ENCODE measurements around the gene DAD1. TPM values are rescaled to one million over a fixed set of nuclear protein-coding genes. Genes with fewer than 3 reads are reported as not detected.
"Not testable (repeated sequence)": the region's sequence is repeated elsewhere in the genome, so short reads cannot be mapped to it uniquely, and the experiment has no call there.

DAD1 gene
- 255 and 266 TPM in 2 replicates for total RNA-seq

GRCh38 chr14:22589096-22589839, at the start of gene DAD1:
TSS of gene DAD1 (minus strand) at chr14:22589224. CDS start at chr14:22589157, 67 bp downstream.
- H3K27me3 Mint-ChIP-seq = peaks cover 10% of the 10 kb centered on the region
- peak within 1 kb of the TSS; percentile 99 for H3K27ac Mint-ChIP-seq
- peaks cover 49% of the 10 kb centered on the region for H3K4me1 Mint-ChIP-seq
- H3K36me3 Mint-ChIP-seq (ENCODE audit: low read depth) = peaks cover 29% of the 10 kb centered on the region
- intact Hi-C loops (cut with micrococcal nuclease) = loop anchor here (1.0 to 5.0 kb wide), 10 partner anchors 9 to 418 kb away; partner anchors contain the start of genes ABHD4, LRP10, PRMT5 and RBM23
- no peaks in the 10 kb centered on the region for H3K9me3 Mint-ChIP-seq
- peak within 1 kb of the TSS; percentile 87 for H3K4me3 Mint-ChIP-seq
- DNase-seq = peak; percentile 100

- intact Hi-C loops (cut with micrococcal nuclease); H3K27ac Mint-ChIP-seq; H3K27me3 Mint-ChIP-seq; H3K4me1 Mint-ChIP-seq; H3K9me3 Mint-ChIP-seq; H3K36me3 Mint-ChIP-seq (ENCODE audit: low read depth); H3K4me3 Mint-ChIP-seq; DNase-seq: not testable (repeated sequence)
Measured at GRCh38 chr14:22635980-22636379, 47.0 kb upstream of the DAD1 start.

- intact Hi-C loops (cut with micrococcal nuclease) = no loop called here
- no peak overlapping the region for H3K4me3 Mint-ChIP-seq
- H3K27me3 Mint-ChIP-seq = peaks cover 4% of the 10 kb centered on the region
- peaks cover 3% of the 10 kb centered on the region for H3K36me3 Mint-ChIP-seq (ENCODE audit: low read depth)
- DNase-seq = no peak
- no peak overlapping the region for H3K27ac Mint-ChIP-seq
- no peaks in the 10 kb centered on the region for H3K4me1 Mint-ChIP-seq
- H3K9me3 Mint-ChIP-seq = peaks cover 6% of the 10 kb centered on the region
Measured at GRCh38 chr14:22634233-22634900, 45.3 kb upstream of the DAD1 start.

- intact Hi-C loops (cut with micrococcal nuclease) = no loop called here
- no peaks in the 10 kb centered on the region for H3K4me1 Mint-ChIP-seq
- H3K27ac Mint-ChIP-seq = no peak overlapping the region
Measured at GRCh38 chr14:22630486-22630885, 41.5 kb upstream of the DAD1 start.

GRCh38 chr14:22630066-22630465, 41.0 kb upstream of the DAD1 start:
- Mint-ChIP-seq H3K27me3 (peaks cover 14% of the 10 kb centered on the region), H3K4me3 (no peak overlapping the region), H3K9me3 (peaks cover 6% of the 10 kb centered on the region), H3K4me1 (no peaks in the 10 kb centered on the region), H3K36me3 (ENCODE audit: low read depth) (no peaks in the 10 kb centered on the region), H3K27ac (no peak overlapping the region)
- DNase-seq = no peak
- intact Hi-C loops (cut with micrococcal nuclease) = no loop called here

More at GRCh38 chr14:22630486-22630885, 41.5 kb upstream of the DAD1 start:
- no peaks in the 10 kb centered on the region for H3K36me3 Mint-ChIP-seq (ENCODE audit: low read depth)
- peaks cover 14% of the 10 kb centered on the region for H3K27me3 Mint-ChIP-seq
- no peak overlapping the region for H3K4me3 Mint-ChIP-seq
- DNase-seq = no peak
- H3K9me3 Mint-ChIP-seq = peaks cover 6% of the 10 kb centered on the region

- DNase-seq = no peak
- H3K27me3 Mint-ChIP-seq = peaks cover 14% of the 10 kb centered on the region
- no peak overlapping the region for H3K4me3 Mint-ChIP-seq
- H3K9me3 Mint-ChIP-seq = peaks cover 6% of the 10 kb centered on the region
- no peaks in the 10 kb centered on the region for H3K4me1 Mint-ChIP-seq
- intact Hi-C loops (cut with micrococcal nuclease) = no loop called here
- H3K27ac Mint-ChIP-seq = no peak overlapping the region
- H3K36me3 Mint-ChIP-seq (ENCODE audit: low read depth) = no peaks in the 10 kb centered on the region
Measured at GRCh38 chr14:22629361-22629760, 40.3 kb upstream of the DAD1 start.

GRCh38 chr14:22627506-22628263, 38.7 kb upstream of the DAD1 start:
- DNase-seq = no peak
- Mint-ChIP-seq H3K9me3 (peaks cover 6% of the 10 kb centered on the region), H3K27me3 (peaks cover 20% of the 10 kb centered on the region), H3K27ac (no peak overlapping the region), H3K4me3 (no peak overlapping the region), H3K4me1 (peaks cover 2% of the 10 kb centered on the region), H3K36me3 (ENCODE audit: low read depth) (no peaks in the 10 kb centered on the region)
- intact Hi-C loops (cut with micrococcal nuclease) = no loop called here

- Mint-ChIP-seq H3K4me3 (no peak overlapping the region), H3K9me3 (peaks cover 6% of the 10 kb centered on the region), H3K4me1 (peaks cover 2% of the 10 kb centered on the region), H3K27me3 (peaks cover 18% of the 10 kb centered on the region), H3K27ac (no peak overlapping the region), H3K36me3 (ENCODE audit: low read depth) (no peaks in the 10 kb centered on the region)
- no peak for DNase-seq
- intact Hi-C loops (cut with micrococcal nuclease) = no loop called here
Measured at GRCh38 chr14:22626590-22626989, 37.6 kb upstream of the DAD1 start.

- DNase-seq = no peak
- H3K36me3 Mint-ChIP-seq (ENCODE audit: low read depth) = no peaks in the 10 kb centered on the region
- peaks cover 19% of the 10 kb centered on the region for H3K27me3 Mint-ChIP-seq
- H3K4me1 Mint-ChIP-seq = peaks cover 2% of the 10 kb centered on the region
- no peak overlapping the region for H3K27ac Mint-ChIP-seq
- H3K4me3 Mint-ChIP-seq = no peak overlapping the region
- intact Hi-C loops (cut with micrococcal nuclease) = no loop called here
- no peaks in the 10 kb centered on the region for H3K9me3 Mint-ChIP-seq
Measured at GRCh38 chr14:22623047-22623446, 34.0 kb upstream of the DAD1 start.

GRCh38 chr14:22622255-22622654, 33.2 kb upstream of the DAD1 start:
- Mint-ChIP-seq H3K4me3 (no peak overlapping the region), H3K9me3 (no peaks in the 10 kb centered on the region), H3K27me3 (peaks cover 19% of the 10 kb centered on the region), H3K36me3 (ENCODE audit: low read depth) (no peaks in the 10 kb centered on the region), H3K27ac (no peak overlapping the region), H3K4me1 (peaks cover 2% of the 10 kb centered on the region)
- intact Hi-C loops (cut with micrococcal nuclease) = no loop called here
- no peak for DNase-seq

- H3K9me3 Mint-ChIP-seq; H3K27me3 Mint-ChIP-seq; H3K27ac Mint-ChIP-seq; H3K4me3 Mint-ChIP-seq; DNase-seq; H3K4me1 Mint-ChIP-seq; intact Hi-C loops (cut with micrococcal nuclease): not testable (repeated sequence)
- peaks cover 11% of the 10 kb centered on the region for H3K36me3 Mint-ChIP-seq (ENCODE audit: low read depth)
Measured at GRCh38 chr14:22615765-22616164, 26.7 kb upstream of the DAD1 start.

GRCh38 chr14:22614240-22614799, 25.3 kb upstream of the DAD1 start:
- DNase-seq = no peak
- Mint-ChIP-seq H3K4me3 (no peak overlapping the region), H3K4me1 (no peaks in the 10 kb centered on the region), H3K27ac (no peak overlapping the region), H3K27me3 (peaks cover 5% of the 10 kb centered on the region), H3K9me3 (no peaks in the 10 kb centered on the region), H3K36me3 (ENCODE audit: low read depth) (peaks cover 20% of the 10 kb centered on the region)
- intact Hi-C loops (cut with micrococcal nuclease) = no loop called here

- DNase-seq = no peak
- H3K9me3 Mint-ChIP-seq = no peaks in the 10 kb centered on the region
- H3K27ac Mint-ChIP-seq = no peak overlapping the region
- peaks cover 20% of the 10 kb centered on the region for H3K36me3 Mint-ChIP-seq (ENCODE audit: low read depth)
- no peaks in the 10 kb centered on the region for H3K4me1 Mint-ChIP-seq
- H3K27me3 Mint-ChIP-seq = peaks cover under 1% of the 10 kb centered on the region
- H3K4me3 Mint-ChIP-seq = no peak overlapping the region
- intact Hi-C loops (cut with micrococcal nuclease) = no loop called here
Measured at GRCh38 chr14:22613736-22614239, 24.8 kb upstream of the DAD1 start.
